ENCODE data around the gene UQCRH. TPM values are rescaled to one million over a fixed set of nuclear protein-coding genes. Genes with fewer than 3 reads are reported as not detected.

UQCRH gene
- total and polyA plus RNA-seq, 2 of the 13 experiments (the other 11 are each of a cell fraction or from before 2014, with no cell fraction given) = 548 to 556 TPM

DNA sequence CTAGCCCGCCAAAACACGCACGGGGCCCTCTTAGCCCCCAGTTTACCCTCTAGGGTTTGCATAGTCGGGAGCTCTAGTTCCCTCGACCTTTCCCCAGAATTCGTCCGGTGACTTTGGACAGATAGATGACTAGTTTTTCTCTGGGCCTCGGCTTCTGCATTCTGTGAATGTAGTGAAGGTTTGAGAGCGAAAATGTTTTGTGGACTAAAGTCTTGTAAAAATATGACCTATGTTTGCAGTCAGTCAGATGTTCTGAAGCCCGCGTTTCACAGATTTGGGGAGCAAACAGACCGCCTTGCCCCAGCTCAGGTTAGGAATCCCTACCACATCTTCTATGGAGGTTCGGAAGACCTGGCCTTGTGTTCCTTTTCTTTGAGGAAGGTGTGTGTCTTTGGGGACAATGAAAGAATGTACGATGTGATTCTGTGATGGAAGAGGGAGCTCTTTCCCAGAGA is 401 bp downstream of the UQCRH start (continued):
- TF ChIP-seq RXRB (CRISPR knock-in tag; IDR thresholded peaks at IDR 0.05; ENCODE audit: borderline replicate concordance) = peak; percentile 2; the same call in 1 of the 2 replicates
- TF ChIP-seq HNRNPL (IDR thresholded peaks at IDR 0.05; ENCODE audit: low read depth, low read length) = no peak
- TF ChIP-seq, protein P1, sequence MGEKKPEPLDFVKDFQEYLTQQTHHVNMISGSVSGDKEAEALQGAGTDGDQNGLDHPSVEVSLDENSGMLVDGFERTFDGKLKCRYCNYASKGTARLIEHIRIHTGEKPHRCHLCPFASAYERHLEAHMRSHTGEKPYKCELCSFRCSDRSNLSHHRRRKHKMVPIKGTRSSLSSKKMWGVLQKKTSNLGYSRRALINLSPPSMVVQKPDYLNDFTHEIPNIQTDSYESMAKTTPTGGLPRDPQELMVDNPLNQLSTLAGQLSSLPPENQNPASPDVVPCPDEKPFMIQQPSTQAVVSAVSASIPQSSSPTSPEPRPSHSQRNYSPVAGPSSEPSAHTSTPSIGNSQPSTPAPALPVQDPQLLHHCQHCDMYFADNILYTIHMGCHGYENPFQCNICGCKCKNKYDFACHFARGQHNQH (CRISPR knock-in tag; IDR thresholded peaks at IDR 0.05) = 0 out of 2 replicates have a peak, but pooled peaks have one; percentile 7
- peak; percentile 6; the same call in 1 of the 2 replicates for TF ChIP-seq GATAD1 (CRISPR knock-in tag; IDR thresholded peaks at IDR 0.05)
- TF ChIP-seq, protein P2, sequence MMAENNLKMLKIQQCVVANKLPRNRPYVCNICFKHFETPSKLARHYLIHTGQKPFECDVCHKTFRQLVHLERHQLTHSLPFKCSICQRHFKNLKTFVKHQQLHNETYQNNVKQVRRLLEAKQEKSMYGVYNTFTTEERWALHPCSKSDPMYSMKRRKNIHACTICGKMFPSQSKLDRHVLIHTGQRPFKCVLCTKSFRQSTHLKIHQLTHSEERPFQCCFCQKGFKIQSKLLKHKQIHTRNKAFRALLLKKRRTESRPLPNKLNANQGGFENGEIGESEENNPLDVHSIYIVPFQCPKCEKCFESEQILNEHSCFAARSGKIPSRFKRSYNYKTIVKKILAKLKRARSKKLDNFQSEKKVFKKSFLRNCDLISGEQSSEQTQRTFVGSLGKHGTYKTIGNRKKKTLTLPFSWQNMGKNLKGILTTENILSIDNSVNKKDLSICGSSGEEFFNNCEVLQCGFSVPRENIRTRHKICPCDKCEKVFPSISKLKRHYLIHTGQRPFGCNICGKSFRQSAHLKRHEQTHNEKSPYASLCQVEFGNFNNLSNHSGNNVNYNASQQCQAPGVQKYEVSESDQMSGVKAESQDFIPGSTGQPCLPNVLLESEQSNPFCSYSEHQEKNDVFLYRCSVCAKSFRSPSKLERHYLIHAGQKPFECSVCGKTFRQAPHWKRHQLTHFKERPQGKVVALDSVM (CRISPR knock-in tag; IDR thresholded peaks at IDR 0.05) = 0 out of 2 replicates have a peak, but pooled peaks have one; percentile 12
- TF ChIP-seq ZNF737 (CRISPR knock-in tag; IDR thresholded peaks at IDR 0.05; ENCODE audit: borderline replicate concordance) = no peak
- TF ChIP-seq ZNF775 (CRISPR knock-in tag; IDR thresholded peaks at IDR 0.05; ENCODE audit: borderline replicate concordance) = no peak
- TF ChIP-seq KDM5A (IDR thresholded peaks at IDR 0.05; ENCODE audit: borderline replicate concordance, low read length) = peak; percentile 57
- no peak for TF ChIP-seq RBM22 (optimal IDR thresholded peaks at IDR 0.05; ENCODE audit: low read length)
- TF ChIP-seq, protein P3, sequence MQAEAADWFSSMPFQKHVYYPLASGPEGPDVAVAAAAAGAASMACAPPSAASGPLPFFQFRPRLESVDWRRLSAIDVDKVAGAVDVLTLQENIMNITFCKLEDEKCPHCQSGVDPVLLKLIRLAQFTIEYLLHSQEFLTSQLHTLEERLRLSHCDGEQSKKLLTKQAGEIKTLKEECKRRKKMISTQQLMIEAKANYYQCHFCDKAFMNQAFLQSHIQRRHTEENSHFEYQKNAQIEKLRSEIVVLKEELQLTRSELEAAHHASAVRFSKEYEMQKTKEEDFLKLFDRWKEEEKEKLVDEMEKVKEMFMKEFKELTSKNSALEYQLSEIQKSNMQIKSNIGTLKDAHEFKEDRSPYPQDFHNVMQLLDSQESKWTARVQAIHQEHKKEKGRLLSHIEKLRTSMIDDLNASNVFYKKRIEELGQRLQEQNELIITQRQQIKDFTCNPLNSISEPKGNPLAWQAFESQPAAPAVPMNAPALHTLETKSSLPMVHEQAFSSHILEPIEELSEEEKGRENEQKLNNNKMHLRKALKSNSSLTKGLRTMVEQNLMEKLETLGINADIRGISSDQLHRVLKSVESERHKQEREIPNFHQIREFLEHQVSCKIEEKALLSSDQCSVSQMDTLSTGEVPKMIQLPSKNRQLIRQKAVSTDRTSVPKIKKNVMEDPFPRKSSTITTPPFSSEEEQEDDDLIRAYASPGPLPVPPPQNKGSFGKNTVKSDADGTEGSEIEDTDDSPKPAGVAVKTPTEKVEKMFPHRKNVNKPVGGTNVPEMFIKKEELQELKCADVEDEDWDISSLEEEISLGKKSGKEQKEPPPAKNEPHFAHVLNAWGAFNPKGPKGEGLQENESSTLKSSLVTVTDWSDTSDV (CRISPR knock-in tag; IDR thresholded peaks at IDR 0.05) = no peak
- TF ChIP-seq ADNP (CRISPR knock-in tag; IDR thresholded peaks at IDR 0.05) = no peak
- TF ChIP-seq ELF1 (CRISPR knock-in tag; IDR thresholded peaks at IDR 0.05) = no peak
- no peak for TF ChIP-seq XBP1 (CRISPR knock-in tag; IDR thresholded peaks at IDR 0.05)
- no peak for TF ChIP-seq TBX3 (IDR thresholded peaks at IDR 0.05; ENCODE audit: borderline replicate concordance)
- TF ChIP-seq, protein P4, sequence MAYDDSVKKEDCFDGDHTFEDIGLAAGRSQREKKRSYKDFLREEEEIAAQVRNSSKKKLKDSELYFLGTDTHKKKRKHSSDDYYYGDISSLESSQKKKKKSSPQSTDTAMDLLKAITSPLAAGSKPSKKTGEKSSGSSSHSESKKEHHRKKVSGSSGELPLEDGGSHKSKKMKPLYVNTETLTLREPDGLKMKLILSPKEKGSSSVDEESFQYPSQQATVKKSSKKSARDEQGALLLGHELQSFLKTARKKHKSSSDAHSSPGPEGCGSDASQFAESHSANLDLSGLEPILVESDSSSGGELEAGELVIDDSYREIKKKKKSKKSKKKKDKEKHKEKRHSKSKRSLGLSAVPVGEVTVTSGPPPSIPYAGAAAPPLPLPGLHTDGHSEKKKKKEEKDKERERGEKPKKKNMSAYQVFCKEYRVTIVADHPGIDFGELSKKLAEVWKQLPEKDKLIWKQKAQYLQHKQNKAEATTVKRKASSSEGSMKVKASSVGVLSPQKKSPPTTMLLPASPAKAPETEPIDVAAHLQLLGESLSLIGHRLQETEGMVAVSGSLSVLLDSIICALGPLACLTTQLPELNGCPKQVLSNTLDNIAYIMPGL (CRISPR knock-in tag; IDR thresholded peaks at IDR 0.05; ENCODE audit: borderline replicate concordance in 1 of 2, low read depth in 1 of 2) = peak in 1 of 2 experiments; percentile 14; a peak in 1 of 4 replicates
- TF ChIP-seq, protein P5, sequence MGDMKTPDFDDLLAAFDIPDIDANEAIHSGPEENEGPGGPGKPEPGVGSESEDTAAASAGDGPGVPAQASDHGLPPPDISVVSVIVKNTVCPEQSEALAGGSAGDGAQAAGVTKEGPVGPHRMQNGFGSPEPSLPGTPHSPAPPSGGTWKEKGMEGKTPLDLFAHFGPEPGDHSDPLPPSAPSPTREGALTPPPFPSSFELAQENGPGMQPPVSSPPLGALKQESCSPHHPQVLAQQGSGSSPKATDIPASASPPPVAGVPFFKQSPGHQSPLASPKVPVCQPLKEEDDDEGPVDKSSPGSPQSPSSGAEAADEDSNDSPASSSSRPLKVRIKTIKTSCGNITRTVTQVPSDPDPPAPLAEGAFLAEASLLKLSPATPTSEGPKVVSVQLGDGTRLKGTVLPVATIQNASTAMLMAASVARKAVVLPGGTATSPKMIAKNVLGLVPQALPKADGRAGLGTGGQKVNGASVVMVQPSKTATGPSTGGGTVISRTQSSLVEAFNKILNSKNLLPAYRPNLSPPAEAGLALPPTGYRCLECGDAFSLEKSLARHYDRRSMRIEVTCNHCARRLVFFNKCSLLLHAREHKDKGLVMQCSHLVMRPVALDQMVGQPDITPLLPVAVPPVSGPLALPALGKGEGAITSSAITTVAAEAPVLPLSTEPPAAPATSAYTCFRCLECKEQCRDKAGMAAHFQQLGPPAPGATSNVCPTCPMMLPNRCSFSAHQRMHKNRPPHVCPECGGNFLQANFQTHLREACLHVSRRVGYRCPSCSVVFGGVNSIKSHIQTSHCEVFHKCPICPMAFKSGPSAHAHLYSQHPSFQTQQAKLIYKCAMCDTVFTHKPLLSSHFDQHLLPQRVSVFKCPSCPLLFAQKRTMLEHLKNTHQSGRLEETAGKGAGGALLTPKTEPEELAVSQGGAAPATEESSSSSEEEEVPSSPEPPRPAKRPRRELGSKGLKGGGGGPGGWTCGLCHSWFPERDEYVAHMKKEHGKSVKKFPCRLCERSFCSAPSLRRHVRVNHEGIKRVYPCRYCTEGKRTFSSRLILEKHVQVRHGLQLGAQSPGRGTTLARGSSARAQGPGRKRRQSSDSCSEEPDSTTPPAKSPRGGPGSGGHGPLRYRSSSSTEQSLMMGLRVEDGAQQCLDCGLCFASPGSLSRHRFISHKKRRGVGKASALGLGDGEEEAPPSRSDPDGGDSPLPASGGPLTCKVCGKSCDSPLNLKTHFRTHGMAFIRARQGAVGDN (CRISPR knock-in tag; IDR thresholded peaks at IDR 0.05) = no peak; the same call in 1 of the 2 replicates
- TF ChIP-seq SIX1 (CRISPR knock-in tag; IDR thresholded peaks at IDR 0.05; ENCODE audit: borderline replicate concordance) = no peak

Measured in HepG2 (cell line).